ENCODE data around the gene NRXN3. TPM values are rescaled to one million over a fixed set of nuclear protein-coding genes. Genes with fewer than 3 reads are reported as not detected.

NRXN3 gene
- total and polyA plus RNA-seq, 2 experiments from 2014 or later = 0.69 to 1.5 TPM

DNA sequence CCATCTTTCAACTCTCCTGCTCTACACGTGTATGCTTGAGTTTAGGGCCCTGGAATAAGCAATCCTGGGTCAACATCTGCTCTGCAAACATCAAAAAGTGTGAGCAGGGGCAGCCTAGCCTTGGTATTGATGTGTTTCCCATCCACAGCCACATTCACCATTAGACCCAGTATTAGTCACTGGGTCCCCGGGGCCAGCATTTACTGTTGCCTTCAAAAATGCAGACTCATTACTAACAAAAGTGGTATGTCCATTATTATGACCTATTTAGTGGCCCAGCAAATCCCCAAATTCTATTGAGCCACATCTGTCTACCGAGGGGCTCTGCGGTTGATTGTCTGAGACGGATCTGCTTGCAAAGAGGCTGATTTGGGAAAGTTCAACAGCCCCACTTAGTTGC lies 1379.3 kb downstream of the NRXN3 start:
- H3K27ac ChIP-seq = no peak overlapping the region
- peaks cover 27% of the 10 kb centered on the region for H3K4me1 ChIP-seq (ENCODE audit: low read depth)
- DNase-seq (ENCODE audit: low read depth in 1 of 2, low spot score in 1 of 2) = no peak

DNA sequence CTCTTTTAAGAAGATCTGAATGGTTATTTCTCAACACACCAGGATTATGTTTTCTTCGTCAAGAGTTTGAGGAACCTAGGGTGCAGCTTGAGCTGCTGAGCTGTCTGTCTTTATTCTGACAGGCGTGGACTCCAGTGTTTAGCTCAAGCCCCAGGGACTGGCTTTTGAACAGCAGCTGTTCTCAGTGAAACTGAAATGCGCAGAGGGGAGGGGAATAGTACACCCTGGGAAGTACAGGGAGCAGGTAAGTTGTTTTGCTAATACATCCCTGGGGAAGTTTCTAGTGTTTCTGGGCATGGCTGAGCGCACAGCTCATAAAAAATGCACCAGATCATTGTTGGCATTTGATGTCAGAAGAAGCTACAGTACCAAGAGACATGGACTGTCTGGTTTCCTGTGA lies 1381.3 kb downstream of the NRXN3 start:
- TF ChIP-seq, protein P1, sequence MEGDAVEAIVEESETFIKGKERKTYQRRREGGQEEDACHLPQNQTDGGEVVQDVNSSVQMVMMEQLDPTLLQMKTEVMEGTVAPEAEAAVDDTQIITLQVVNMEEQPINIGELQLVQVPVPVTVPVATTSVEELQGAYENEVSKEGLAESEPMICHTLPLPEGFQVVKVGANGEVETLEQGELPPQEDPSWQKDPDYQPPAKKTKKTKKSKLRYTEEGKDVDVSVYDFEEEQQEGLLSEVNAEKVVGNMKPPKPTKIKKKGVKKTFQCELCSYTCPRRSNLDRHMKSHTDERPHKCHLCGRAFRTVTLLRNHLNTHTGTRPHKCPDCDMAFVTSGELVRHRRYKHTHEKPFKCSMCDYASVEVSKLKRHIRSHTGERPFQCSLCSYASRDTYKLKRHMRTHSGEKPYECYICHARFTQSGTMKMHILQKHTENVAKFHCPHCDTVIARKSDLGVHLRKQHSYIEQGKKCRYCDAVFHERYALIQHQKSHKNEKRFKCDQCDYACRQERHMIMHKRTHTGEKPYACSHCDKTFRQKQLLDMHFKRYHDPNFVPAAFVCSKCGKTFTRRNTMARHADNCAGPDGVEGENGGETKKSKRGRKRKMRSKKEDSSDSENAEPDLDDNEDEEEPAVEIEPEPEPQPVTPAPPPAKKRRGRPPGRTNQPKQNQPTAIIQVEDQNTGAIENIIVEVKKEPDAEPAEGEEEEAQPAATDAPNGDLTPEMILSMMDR (IDR thresholded peaks at IDR 0.05; ENCODE audit: low read depth, low read length) = no peak
- H3K36me3 ChIP-seq = no peaks in the 10 kb centered on the region
- H3K4me1 ChIP-seq (ENCODE audit: low read depth) = peaks cover 32% of the 10 kb centered on the region
- no peak overlapping the region for H3K27ac ChIP-seq
- no peaks in the 10 kb centered on the region for H3K27me3 ChIP-seq
- H3K9me3 ChIP-seq (ENCODE audit: low read depth) = no peaks in the 10 kb centered on the region
- no peak for DNase-seq (ENCODE audit: low read depth in 1 of 2, low spot score in 1 of 2)
- no peak overlapping the region for H3K4me3 ChIP-seq

More for the DNA sequence above, 1379.3 kb downstream of the NRXN3 start:
- no peaks in the 10 kb centered on the region for H3K36me3 ChIP-seq
- TF ChIP-seq, protein P1 (IDR thresholded peaks at IDR 0.05; ENCODE audit: low read depth, low read length) = no peak
- H3K4me3 ChIP-seq = no peak overlapping the region
- no peaks in the 10 kb centered on the region for H3K9me3 ChIP-seq (ENCODE audit: low read depth)
- no peaks in the 10 kb centered on the region for H3K27me3 ChIP-seq

DNA sequence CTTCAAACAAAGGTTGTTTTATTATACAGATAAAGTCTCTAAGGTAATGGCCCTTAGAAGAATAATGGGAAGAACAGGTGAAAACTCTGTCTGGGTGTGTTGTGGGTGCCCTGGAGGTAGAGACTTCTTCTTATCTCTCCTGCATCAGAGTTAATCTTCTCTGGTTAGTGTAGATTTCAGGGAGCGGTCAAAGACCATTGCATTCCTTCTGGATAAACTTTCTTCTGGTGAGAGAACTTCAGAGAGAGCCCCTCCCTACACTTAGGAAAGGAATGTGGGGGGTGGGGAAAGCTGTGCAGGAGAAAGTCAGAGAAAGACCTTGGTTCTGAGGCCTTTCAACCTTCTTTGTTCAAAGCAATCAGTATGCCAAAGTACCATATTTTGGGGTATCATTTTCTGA lies 1382.6 kb downstream of the NRXN3 start:
- TF ChIP-seq, protein P1 (IDR thresholded peaks at IDR 0.05; ENCODE audit: low read depth, low read length) = no peak
- Histone ChIP-seq H3K4me1 (ENCODE audit: low read depth) (peaks cover 32% of the 10 kb centered on the region), H3K36me3 (no peaks in the 10 kb centered on the region), H3K27me3 (no peaks in the 10 kb centered on the region), H3K4me3 (no peak overlapping the region), H3K9me3 (ENCODE audit: low read depth) (no peaks in the 10 kb centered on the region), H3K27ac (no peak overlapping the region)
- peak in 1 of 2 donors; percentile 67 for DNase-seq (ENCODE audit: low read depth in 1 of 2, low spot score in 1 of 2)

DNA sequence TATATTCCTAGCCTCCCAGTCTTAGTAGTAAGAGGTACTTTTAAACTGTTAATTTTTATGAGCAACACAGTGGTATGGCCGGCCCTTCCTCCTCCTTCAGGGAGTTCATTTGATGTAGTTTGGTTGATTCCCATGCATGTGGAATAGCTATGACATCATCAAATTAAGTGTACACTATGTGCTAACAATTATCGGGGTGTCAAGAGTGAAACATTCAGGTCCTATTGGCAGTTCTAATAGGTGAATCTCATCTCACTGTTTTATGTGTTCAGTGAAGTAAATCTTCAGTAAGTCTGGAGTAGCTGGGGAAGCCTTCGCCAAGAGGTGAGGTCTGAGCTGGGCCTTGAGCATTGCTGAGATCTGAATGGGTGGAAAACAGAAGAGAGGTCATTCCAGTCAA lies 1384.6 kb downstream of the NRXN3 start:
- no peak overlapping the region for H3K4me3 ChIP-seq
- no peak overlapping the region for H3K27ac ChIP-seq
- peaks cover 33% of the 10 kb centered on the region for H3K4me1 ChIP-seq (ENCODE audit: low read depth)
- H3K9me3 ChIP-seq (ENCODE audit: low read depth) = no peaks in the 10 kb centered on the region
- TF ChIP-seq, protein P1 (IDR thresholded peaks at IDR 0.05; ENCODE audit: low read depth, low read length) = no peak
- H3K27me3 ChIP-seq = no peaks in the 10 kb centered on the region
- H3K36me3 ChIP-seq = no peaks in the 10 kb centered on the region
- no peak for DNase-seq (ENCODE audit: low read depth in 1 of 2, low spot score in 1 of 2)

DNA sequence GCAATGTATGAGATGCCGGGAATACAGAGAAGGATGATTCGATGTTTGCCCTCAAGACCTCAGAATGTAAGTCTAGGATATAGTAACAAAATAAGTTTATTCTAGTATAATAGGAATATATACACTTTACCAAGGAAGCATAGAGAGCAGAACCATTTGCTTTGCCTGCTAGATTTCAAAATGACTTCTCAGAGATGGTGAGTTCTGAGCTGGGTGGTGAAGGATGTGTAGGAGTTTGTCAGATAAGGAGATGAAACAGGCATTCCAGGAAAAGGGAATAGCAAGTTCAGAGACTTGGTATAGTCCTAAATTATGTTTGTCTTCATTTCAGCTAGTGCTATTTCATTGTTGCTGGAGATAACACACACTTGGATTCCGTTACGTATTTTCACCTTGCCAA lies 1385.3 kb downstream of the NRXN3 start:
- no peak overlapping the region for H3K27ac ChIP-seq
- H3K9me3 ChIP-seq (ENCODE audit: low read depth) = no peaks in the 10 kb centered on the region
- peaks cover 36% of the 10 kb centered on the region for H3K4me1 ChIP-seq (ENCODE audit: low read depth)
- no peaks in the 10 kb centered on the region for H3K27me3 ChIP-seq
- TF ChIP-seq, protein P1 (IDR thresholded peaks at IDR 0.05; ENCODE audit: low read depth, low read length) = no peak
- no peaks in the 10 kb centered on the region for H3K36me3 ChIP-seq
- no peak overlapping the region for H3K4me3 ChIP-seq
- DNase-seq (ENCODE audit: low read depth in 1 of 2, low spot score in 1 of 2) = no peak

DNA sequence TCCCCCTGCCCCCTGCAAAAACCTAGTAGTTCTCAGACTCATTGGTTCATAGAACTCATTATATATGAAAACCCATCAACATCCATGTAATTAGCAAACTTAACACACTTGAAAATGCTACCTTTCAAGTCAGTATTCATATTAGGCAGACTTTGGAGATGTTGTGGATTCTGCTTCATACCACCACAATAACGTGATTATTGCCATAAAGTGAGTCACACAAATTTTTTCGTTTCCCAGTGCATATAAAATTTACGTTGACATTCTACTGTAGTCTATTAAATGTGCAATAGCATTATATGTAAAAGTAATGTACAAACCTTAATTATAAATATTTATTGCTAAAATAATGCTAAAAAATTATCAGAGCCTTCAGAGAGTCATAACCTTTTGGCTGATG lies 1387.1 kb downstream of the NRXN3 start:
- DNase-seq (ENCODE audit: low read depth in 1 of 2, low spot score in 1 of 2) = no peak
- TF ChIP-seq, protein P1 (IDR thresholded peaks at IDR 0.05; ENCODE audit: low read depth, low read length) = no peak

More for the DNA sequence above, 1387.1 kb downstream of the NRXN3 start:
- H3K9me3 ChIP-seq (ENCODE audit: low read depth) = no peaks in the 10 kb centered on the region
- no peaks in the 10 kb centered on the region for H3K36me3 ChIP-seq
- no peaks in the 10 kb centered on the region for H3K27me3 ChIP-seq
- no peak overlapping the region for H3K27ac ChIP-seq
- H3K4me1 ChIP-seq (ENCODE audit: low read depth) = peaks cover 25% of the 10 kb centered on the region
- H3K4me3 ChIP-seq = no peak overlapping the region

Measured in cardiac muscle cell (in vitro differentiated cells and primary cell).